Tibial nerve (tissue), 4 donors: ENCODE results near the gene PEX6.

Experiments used
- CTCF ChIP-seq, 5 experiments: fragments of 200-600 bp in 3 of 5; fragments of 450-650 bp in 2 of 5; sonication (generic) in 3 of 5; IDR thresholded peaks; one replicate each; pipeline ENCODE4 v1.5.1; 2016 to 2019; ENCODE audit warnings: antibody characterized with exemption in 5 of 5, mild to moderate bottlenecking in 3 of 5, moderate library complexity in 2 of 5
- EP300 ChIP-seq, 2 donors: sonication (generic); formaldehyde crosslinking; IDR thresholded peaks; one replicate each; pipeline ENCODE4 v1.6.1; 2017; ENCODE audit warnings: antibody characterized with exemption in 2 of 2, mild to moderate bottlenecking in 1 of 2

- TF ChIP-seq CTCF (IDR thresholded peaks at IDR 0.05) = no peak
- TF ChIP-seq EP300 (IDR thresholded peaks at IDR 0.05) = no peak
Observed at GRCh38 chr6:42961020-42961470, 17.9 kb downstream of the PEX6 start.
